SKM-1 treated with dmso at 0.1 percent for 144 hours (cell line): ENCODE data around the gene PRAMEF15.
"Not testable (repeated sequence)": the region's sequence is repeated elsewhere in the genome, so short reads cannot be mapped to it uniquely, and the experiment has no call there.

Experiments used
- DNase-seq: peaks from one replicate; lab custom pipeline; 2025; ENCODE audit not compliant: unreplicated experiment; lab: John Stamatoyannopoulos, UW

Gene PRAMEF15

GRCh38 chr1:13315281-13315680 is at the start of gene PRAMEF15:
Gene PRAMEF15 (plus strand): TSS chr1:13315581. CDS start chr1:13318408, 2,827 bp downstream.
- not testable (repeated sequence) for DNase-seq

DNA sequence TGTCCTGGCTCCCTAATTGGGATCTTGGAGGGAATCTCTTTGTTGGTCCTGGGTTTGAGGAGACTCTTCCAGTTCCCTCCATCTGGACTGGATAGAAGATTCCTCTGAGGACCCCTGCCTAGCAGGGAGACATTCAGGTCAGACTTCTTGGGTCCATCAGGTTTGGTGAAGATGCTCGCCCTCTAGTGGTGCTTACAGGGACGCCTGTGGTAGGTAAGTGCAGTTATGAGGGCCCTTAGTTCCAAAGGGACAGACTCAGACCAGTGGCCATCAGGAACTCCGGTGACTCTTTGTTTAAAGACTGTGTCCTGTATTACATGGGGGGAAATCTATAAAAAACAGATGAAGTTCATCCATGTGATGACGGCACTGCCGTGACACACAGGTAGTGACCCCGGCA is 38.4 kb upstream of the PRAMEF15 start:
- DNase-seq = not testable (repeated sequence)

GRCh38 chr1:13279617-13280016 is 35.8 kb upstream of the PRAMEF15 start:
- DNase-seq = not testable (repeated sequence)

DNA sequence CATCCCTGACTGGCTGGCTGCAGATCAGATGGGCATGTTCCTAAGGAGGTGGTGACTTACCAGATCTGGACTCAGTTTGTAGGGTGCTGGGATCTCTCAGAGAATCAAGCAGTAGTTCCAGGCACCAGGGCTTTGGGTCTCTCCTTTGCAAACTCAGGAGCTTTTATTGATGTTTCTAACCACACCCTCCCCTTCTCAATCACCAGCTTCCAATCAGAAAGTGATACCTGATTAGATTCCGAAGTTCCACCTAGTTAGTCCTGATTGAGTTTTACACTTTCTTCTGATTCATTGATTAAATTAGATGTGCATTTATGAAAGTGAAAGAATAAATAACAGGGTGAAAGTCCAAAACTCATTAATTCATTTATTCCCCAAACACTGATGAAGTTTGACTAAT is 30.3 kb upstream of the PRAMEF15 start, which contains the start of gene PRAMEF8:
Gene PRAMEF8, minus strand, starts transcription at position 101 of the 400 bp plus-strand sequence. CDS start 1,046 bp downstream, outside the sequence.
- not testable (repeated sequence) for DNase-seq

DNA sequence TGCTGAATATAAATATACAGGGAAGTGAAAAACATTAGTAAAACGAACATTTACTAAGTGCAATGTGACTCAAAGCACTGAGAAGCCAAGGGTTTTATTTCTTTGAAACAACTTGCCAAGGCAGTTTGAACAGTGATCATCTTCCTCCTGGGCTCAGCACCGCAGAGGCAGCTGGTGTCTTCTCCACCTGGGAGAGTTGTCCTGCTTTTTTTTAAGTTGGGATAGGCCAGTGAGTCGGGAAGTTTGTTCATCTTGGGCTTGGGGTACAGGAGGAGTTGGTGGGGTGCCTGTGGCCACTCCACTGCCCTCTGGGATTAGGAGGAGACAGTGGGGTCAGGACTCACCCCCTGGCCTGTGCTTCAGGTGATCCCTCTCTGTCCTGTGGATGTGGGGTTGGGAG is 26.4 kb upstream of the PRAMEF15 start:
- not testable (repeated sequence) for DNase-seq

GRCh38 chr1:13297216-13297931 is 18.0 kb upstream of the PRAMEF15 start:
- DNase-seq = not testable (repeated sequence)

- not testable (repeated sequence) for DNase-seq
These were observed 16.7 kb upstream of the PRAMEF15 start for GRCh38 chr1:13298699-13299098.

GRCh38 chr1:13302197-13302596 is 13.2 kb upstream of the PRAMEF15 start:
- DNase-seq = not testable (repeated sequence)

- not testable (repeated sequence) for DNase-seq
These were observed 12.1 kb upstream of the PRAMEF15 start, which contains the start of gene PRAMEF33 for GRCh38 chr1:13303239-13303638. Gene PRAMEF33 (plus strand): TSS chr1:13303539. CDS start chr1:13305955, 2,416 bp downstream.

DNA sequence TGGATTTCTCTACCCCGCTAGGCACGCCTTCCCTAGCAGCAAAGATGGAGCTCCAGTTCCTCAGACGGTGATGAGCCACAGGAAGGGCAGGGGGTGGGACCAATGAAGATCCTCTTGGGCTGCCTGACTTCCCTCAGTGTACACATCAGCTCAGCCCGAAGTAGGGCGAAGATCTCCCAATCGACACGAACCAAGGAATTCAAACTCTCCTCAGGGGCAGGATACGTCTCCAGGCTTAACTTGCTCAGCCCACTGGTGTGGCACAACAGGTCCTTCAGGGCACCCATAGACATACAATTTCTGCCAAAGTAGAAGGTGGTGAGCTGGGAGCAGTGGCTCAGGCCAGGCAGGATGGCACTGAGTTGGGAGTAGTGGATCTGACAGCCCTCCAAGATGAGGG is 27.1 kb downstream of the PRAMEF15 start:
- not testable (repeated sequence) for DNase-seq

GRCh38 chr1:13347034-13347433 is 31.7 kb downstream of the PRAMEF15 start, which contains the start of gene PRAMEF14:
Gene PRAMEF14 (minus strand): TSS chr1:13347134. CDS start chr1:13345314, 1,820 bp downstream.
- DNase-seq = not testable (repeated sequence)

DNA sequence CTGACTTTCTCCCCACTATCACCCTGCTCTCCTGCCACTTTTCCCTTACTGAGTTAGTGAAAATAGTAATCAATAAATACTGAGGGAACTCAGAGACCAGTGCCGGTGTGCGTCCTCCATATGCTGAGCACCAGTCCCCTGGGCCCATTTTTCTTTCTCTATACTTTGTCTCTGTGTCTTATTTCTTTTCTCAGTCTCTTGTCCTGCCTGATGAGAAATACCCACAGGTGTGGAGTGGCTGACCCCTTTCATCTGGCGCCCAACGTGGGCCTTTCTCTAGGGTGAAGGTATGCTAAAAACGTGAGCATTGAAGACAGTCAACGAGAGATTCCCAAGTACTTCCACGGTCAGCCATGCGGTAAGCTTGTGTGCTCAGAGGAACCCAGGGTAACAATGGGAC is 38.1 kb downstream of the PRAMEF15 start:
- not testable (repeated sequence) for DNase-seq

DNA sequence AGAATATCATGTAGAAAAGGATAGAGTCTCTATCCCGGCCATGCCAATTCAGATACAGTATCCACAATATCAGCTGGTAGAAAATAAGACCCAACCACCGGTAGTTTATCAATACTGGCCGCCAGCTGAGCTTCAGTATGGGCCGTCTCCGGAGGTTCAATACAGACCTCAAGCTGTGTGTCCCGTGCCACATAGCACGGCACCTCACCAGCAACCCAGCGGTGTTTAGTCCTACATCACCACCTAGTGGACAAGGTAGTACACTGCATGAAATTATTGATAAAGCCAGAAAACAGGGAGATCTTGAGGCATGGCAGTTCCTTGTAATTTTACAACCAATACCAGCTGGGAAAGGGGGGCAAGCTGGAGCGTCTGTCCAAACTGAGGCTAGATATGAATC is 39.1 kb downstream of the PRAMEF15 start:
- not testable (repeated sequence) for DNase-seq

- not testable (repeated sequence) for DNase-seq
These were observed 41.4 kb downstream of the PRAMEF15 start for GRCh38 chr1:13356774-13357173.

- not testable (repeated sequence) for DNase-seq
These were observed 47.0 kb downstream of the PRAMEF15 start for GRCh38 chr1:13362364-13362763.

DNA sequence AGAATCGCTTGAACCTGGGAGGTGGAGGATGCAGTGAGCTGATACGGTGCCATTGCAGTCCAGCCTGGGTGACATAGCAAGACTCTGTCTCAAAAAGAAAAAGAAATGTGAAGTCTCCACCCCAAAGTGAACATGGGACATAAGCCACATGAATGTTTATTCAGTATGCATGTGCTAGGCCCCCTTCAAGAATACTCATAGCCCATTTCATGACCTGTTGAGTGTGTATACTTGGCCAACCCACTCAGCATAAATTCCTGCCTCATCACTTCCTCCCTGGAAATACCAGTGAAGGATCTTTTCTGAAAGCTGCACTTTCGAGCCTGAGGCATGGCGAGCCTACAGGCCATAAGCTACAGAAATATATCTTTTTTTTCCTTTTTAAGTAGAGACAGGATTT is 49.5 kb downstream of the PRAMEF15 start:
- DNase-seq = not testable (repeated sequence)

DNA sequence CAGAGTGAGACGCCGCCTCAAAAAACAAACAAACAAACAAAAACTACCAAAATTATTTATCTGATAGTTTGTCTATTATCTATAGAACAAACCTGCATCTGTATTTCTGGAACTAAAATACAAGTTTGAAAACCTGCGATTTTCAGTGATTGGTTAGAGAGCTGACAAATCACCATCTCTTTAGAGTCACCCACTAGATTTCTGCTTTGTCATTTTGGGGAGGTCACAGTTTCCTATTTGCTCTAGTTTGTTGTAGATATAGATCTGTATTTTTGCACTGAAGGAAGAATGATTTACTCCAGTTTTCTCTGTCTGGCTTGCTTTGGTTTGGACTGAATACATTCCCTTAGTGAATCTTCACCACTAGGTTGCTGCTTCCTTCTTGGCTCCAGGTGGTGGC is 51.2 kb downstream of the PRAMEF15 start:
- not testable (repeated sequence) for DNase-seq

GRCh38 chr1:13368544-13368943 is 53.2 kb downstream of the PRAMEF15 start:
- not testable (repeated sequence) for DNase-seq
